Measurements from ENCODE around the gene KRT85. TPM values are rescaled to one million over a fixed set of nuclear protein-coding genes. Genes with fewer than 3 reads are reported as not detected.

The KRT85 gene
- polyA plus RNA-seq, 1 donor (not counting 4 experiments of a cell fraction or from before 2014, with no cell fraction given), result not detected

DNA sequence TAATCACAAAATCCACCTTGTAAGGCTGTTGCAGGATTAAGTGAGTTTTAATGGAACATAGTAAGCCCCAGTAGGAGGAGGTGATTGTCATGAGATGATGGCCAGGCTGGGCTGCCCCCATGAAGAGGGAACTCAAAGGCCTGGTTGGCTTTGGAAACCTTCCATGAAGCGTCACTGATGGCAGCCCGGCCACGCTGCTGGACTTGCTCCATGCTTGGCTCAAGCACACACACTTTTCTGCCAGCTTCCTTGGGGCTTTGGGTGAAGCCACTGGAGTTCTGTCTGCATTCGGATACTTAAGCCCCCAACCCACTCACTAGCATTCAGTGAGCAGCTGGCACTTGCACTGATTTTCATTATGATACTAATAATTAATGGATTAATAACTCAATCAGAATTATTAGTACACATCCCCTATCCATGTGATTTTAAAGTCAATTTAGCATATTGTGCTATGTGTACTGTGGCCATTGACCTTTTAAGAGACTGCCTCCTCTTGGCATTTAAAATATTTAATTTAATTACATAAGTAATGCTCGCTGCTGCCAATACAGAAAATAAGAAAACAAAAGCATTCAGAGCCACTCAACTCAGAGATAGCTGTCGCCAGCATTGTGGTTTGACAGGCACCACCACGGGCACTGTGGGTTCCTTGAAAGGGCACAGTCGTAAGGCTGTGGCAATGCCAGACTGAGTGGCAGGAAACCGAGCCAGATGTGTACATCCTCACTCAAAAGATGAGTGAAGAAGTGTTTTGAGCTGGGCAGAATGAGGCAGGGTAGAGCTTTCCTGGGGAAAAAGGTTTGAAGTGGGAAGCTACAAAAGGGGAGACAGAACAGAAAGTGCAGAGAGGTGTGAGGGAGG lies 15.9 kb downstream of the KRT85 start:
- DNase-seq (ENCODE audit: low read depth, low spot score), result no peak
- no peaks in the 10 kb centered on the region for H3K9me3 ChIP-seq (ENCODE audit: control insufficient read depth, low read depth, low read length)
- H3K9ac ChIP-seq (ENCODE audit: control insufficient read depth, extremely low read depth, insufficient read depth, low read length), result no peak overlapping the region
- H3K4me2 ChIP-seq (ENCODE audit: control insufficient read depth, extremely low read depth, insufficient read depth, low read depth, low read length), result no peak overlapping the region
- H3K27ac ChIP-seq (ENCODE audit: control insufficient read depth, insufficient read depth, low read length), result no peak overlapping the region
- dilution Hi-C loops (cut with MboI; ENCODE audit: extremely low pct_ligation_motif_present, low sequenced_read_pairs), result no loop called here
- H4K20me1 ChIP-seq (ENCODE audit: control insufficient read depth, extremely low read depth, insufficient read depth, low read length), result no peaks in the 10 kb centered on the region
- H3K27me3 ChIP-seq (ENCODE audit: control insufficient read depth, extremely low read depth, insufficient read depth, low read length), result no peaks in the 10 kb centered on the region
- no peak for FAIRE-seq
- no peak for TF ChIP-seq EZH2 (IDR thresholded peaks at IDR 0.05; ENCODE audit: low read length)
- TF ChIP-seq, protein P1, sequence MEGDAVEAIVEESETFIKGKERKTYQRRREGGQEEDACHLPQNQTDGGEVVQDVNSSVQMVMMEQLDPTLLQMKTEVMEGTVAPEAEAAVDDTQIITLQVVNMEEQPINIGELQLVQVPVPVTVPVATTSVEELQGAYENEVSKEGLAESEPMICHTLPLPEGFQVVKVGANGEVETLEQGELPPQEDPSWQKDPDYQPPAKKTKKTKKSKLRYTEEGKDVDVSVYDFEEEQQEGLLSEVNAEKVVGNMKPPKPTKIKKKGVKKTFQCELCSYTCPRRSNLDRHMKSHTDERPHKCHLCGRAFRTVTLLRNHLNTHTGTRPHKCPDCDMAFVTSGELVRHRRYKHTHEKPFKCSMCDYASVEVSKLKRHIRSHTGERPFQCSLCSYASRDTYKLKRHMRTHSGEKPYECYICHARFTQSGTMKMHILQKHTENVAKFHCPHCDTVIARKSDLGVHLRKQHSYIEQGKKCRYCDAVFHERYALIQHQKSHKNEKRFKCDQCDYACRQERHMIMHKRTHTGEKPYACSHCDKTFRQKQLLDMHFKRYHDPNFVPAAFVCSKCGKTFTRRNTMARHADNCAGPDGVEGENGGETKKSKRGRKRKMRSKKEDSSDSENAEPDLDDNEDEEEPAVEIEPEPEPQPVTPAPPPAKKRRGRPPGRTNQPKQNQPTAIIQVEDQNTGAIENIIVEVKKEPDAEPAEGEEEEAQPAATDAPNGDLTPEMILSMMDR (optimal IDR thresholded peaks at IDR 0.05 in 1 of 3, IDR thresholded peaks at IDR 0.05 in 1 of 3, conservative IDR thresholded peaks at IDR 0.05 in 1 of 3; ENCODE audit: extremely low read depth in 1 of 3, insufficient read depth in 2 of 3, low read length in 3 of 3), result no peak
- no peaks in the 10 kb centered on the region for H3K79me2 ChIP-seq (ENCODE audit: control insufficient read depth, insufficient read depth, low read length)
- no peaks in the 10 kb centered on the region for H3K36me3 ChIP-seq (ENCODE audit: control insufficient read depth in 2 of 2, extremely low read depth in 1 of 2, insufficient read depth in 2 of 2, low read length in 2 of 2)
- peaks cover 13% of the 10 kb centered on the region for H3K4me1 ChIP-seq (ENCODE audit: control insufficient read depth, extremely low read depth, insufficient read depth, low read length)
- no peak overlapping the region for H3K4me3 ChIP-seq (ENCODE audit: control insufficient read depth in 2 of 3, extremely low read depth in 1 of 3, insufficient read depth in 2 of 3, low read depth in 1 of 3, low read length in 3 of 3)
- H3K9me1 ChIP-seq (ENCODE audit: control insufficient read depth, extremely low read depth, insufficient read depth, low read length), result no peaks in the 10 kb centered on the region
- H2AFZ ChIP-seq (ENCODE audit: control insufficient read depth, low read length), result no peak overlapping the region

DNA sequence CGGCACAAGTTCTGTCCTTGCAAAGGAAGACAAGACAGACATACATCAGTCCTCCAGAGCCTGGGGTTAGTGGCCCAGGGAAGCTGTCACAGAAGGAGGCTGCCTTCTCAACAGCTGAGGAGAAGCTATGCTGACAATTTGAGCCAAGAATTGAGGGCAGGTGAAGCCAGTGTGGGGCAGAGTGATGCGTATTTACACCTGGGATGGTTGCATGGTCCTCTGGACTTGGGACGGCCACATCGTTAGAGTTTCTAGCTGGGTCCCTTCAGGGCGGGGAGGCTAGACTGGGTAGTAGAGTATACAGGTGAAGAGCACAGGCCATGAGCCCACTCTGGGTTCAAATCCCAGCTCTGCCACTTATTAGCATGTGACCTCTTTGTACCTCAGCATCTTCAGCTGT lies 16.5 kb downstream of the KRT85 start:
- dilution Hi-C loops (cut with MboI; ENCODE audit: extremely low pct_ligation_motif_present, low sequenced_read_pairs), result no loop called here
- H3K4me2 ChIP-seq (ENCODE audit: control insufficient read depth, extremely low read depth, insufficient read depth, low read depth, low read length), result no peak overlapping the region
- no peaks in the 10 kb centered on the region for H3K9me1 ChIP-seq (ENCODE audit: control insufficient read depth, extremely low read depth, insufficient read depth, low read length)
- no peaks in the 10 kb centered on the region for H3K79me2 ChIP-seq (ENCODE audit: control insufficient read depth, insufficient read depth, low read length)
- no peaks in the 10 kb centered on the region for H3K9me3 ChIP-seq (ENCODE audit: control insufficient read depth, low read depth, low read length)
- no peak for TF ChIP-seq EZH2 (IDR thresholded peaks at IDR 0.05; ENCODE audit: low read length)
- TF ChIP-seq, protein P1 (optimal IDR thresholded peaks at IDR 0.05 in 1 of 3, IDR thresholded peaks at IDR 0.05 in 1 of 3, conservative IDR thresholded peaks at IDR 0.05 in 1 of 3; ENCODE audit: extremely low read depth in 1 of 3, insufficient read depth in 2 of 3, low read length in 3 of 3), result no peak
- H3K27ac ChIP-seq (ENCODE audit: control insufficient read depth, insufficient read depth, low read length), result no peak overlapping the region
- FAIRE-seq, result no peak
- no peaks in the 10 kb centered on the region for H3K27me3 ChIP-seq (ENCODE audit: control insufficient read depth, extremely low read depth, insufficient read depth, low read length)
- H2AFZ ChIP-seq (ENCODE audit: control insufficient read depth, low read length), result no peak overlapping the region
- H3K4me3 ChIP-seq (ENCODE audit: control insufficient read depth in 2 of 3, extremely low read depth in 1 of 3, insufficient read depth in 2 of 3, low read depth in 1 of 3, low read length in 3 of 3), result no peak overlapping the region
- no peak for DNase-seq (ENCODE audit: low read depth, low spot score)
- no peaks in the 10 kb centered on the region for H3K36me3 ChIP-seq (ENCODE audit: control insufficient read depth in 2 of 2, extremely low read depth in 1 of 2, insufficient read depth in 2 of 2, low read length in 2 of 2)
- no peaks in the 10 kb centered on the region for H4K20me1 ChIP-seq (ENCODE audit: control insufficient read depth, extremely low read depth, insufficient read depth, low read length)
- peaks cover 20% of the 10 kb centered on the region for H3K4me1 ChIP-seq (ENCODE audit: control insufficient read depth, extremely low read depth, insufficient read depth, low read length)
- no peak overlapping the region for H3K9ac ChIP-seq (ENCODE audit: control insufficient read depth, extremely low read depth, insufficient read depth, low read length)

Data from keratinocyte (primary cell).